MM.1S (cell line): ENCODE results near the gene MYPN.

Experiments
- DNase-seq: peaks from one replicate; pipeline ENCODE4 v3.0.0-alpha.2; 2015
- H2AFZ ChIP-seq: fragments of 300-600 bp; sonication (generic); 2 replicates; pipeline ENCODE4 v1.6.0; 2016; ENCODE audit warnings: antibody characterized with exemption, low read length
- H3F3A ChIP-seq: fragments of 300-600 bp; sonication (generic); 2 replicates; pipeline ENCODE4 v1.6.1; 2016; ENCODE audit warnings: mild to moderate bottlenecking, antibody characterized with exemption, low read length, moderate library complexity, mixed read lengths; ENCODE audit not compliant: insufficient read depth
- H3K27ac ChIP-seq: fragments of 300-600 bp; sonication (generic); 2 replicates; pipeline ENCODE4 v1.5.1; 2016; ENCODE audit warnings: mild to moderate bottlenecking, low read length
- H3K27me3 ChIP-seq: fragments of 300-600 bp; sonication (generic); replicated peaks from 2 replicates; pipeline ENCODE4 v1.6.0; 2016; ENCODE audit warnings: low read length; ENCODE audit not compliant: insufficient read depth
- H3K36me3 ChIP-seq: fragments of 300-600 bp; sonication (generic); replicated peaks from 2 replicates; pipeline ENCODE4 v1.6.1; 2016; ENCODE audit warnings: mild to moderate bottlenecking, low read length, mixed read lengths; ENCODE audit not compliant: insufficient read depth
- H3K4me1 ChIP-seq: fragments of 300-600 bp; sonication (generic); 2 replicates; pipeline ENCODE4 v1.6.1; 2016; ENCODE audit warnings: low read length, mixed read lengths
- H3K4me2 ChIP-seq: fragments of 300-600 bp; sonication (generic); 2 replicates; pipeline ENCODE4 v1.6.0; 2016; ENCODE audit warnings: low read depth, low read length
- H3K4me3 ChIP-seq: fragments of 300-600 bp; sonication (generic); 2 replicates; pipeline ENCODE4 v1.5.1; 2016; ENCODE audit warnings: low read length, mixed read lengths
- H3K79me2 ChIP-seq: fragments of 300-600 bp; sonication (generic); 2 replicates; pipeline ENCODE4 v1.6.1; 2016; ENCODE audit warnings: mixed run types, low read length, mixed read lengths
- H3K9ac ChIP-seq: fragments of 300-600 bp; sonication (generic); 2 replicates; pipeline ENCODE4 v1.6.1; 2016; ENCODE audit warnings: low read length, mixed read lengths
- H3K9me2 ChIP-seq: fragments of 300-600 bp; sonication (generic); replicated peaks from 2 replicates; pipeline ENCODE4 v1.6.1; 2016; ENCODE audit warnings: mild to moderate bottlenecking, low read length, mixed read lengths; ENCODE audit not compliant: insufficient read depth
- H3K9me3 ChIP-seq: fragments of 300-600 bp; sonication (generic); replicated peaks from 2 replicates; pipeline ENCODE4 v1.6.1; 2016; ENCODE audit warnings: mild to moderate bottlenecking, low read length, mixed read lengths; ENCODE audit not compliant: insufficient read depth
- H4K20me1 ChIP-seq: fragments of 300-600 bp; sonication (generic); 2 replicates; pipeline ENCODE4 v1.6.1; 2016; ENCODE audit warnings: mild to moderate bottlenecking, low read length, moderate library complexity, mixed read lengths; ENCODE audit not compliant: insufficient read depth
- CTCF ChIP-seq: fragments of 300-600 bp; sonication (generic); IDR thresholded peaks from 2 replicates; pipeline ENCODE4 v1.5.1; 2016; ENCODE audit warnings: antibody characterized with exemption, low read length, mixed read lengths
- EZH2 ChIP-seq: fragments of 300-600 bp; sonication (generic); optimal IDR thresholded peaks from 2 replicates; pipeline ENCODE3; 2017; ENCODE audit warnings: low read depth, mild to moderate bottlenecking, antibody characterized with exemption, low read length, mixed read lengths
- EZH2phosphoT487 ChIP-seq: fragments of 300-600 bp; sonication (generic); IDR thresholded peaks from 2 replicates; pipeline ENCODE4 v1.6.1; 2018; ENCODE audit warnings: antibody characterized with exemption, low read length

Gene MYPN

GRCh38 chr10:68086910-68087684 is 22.2 kb upstream of the MYPN start:
- DNase-seq = no peak
- H3K9ac ChIP-seq = no peak overlapping the region
- no peak overlapping the region for H3K4me3 ChIP-seq
- no peaks in the 10 kb centered on the region for H3K4me1 ChIP-seq
- no peaks in the 10 kb centered on the region for H3K9me2 ChIP-seq
- no peaks in the 10 kb centered on the region for H3F3A ChIP-seq
- no peaks in the 10 kb centered on the region for H4K20me1 ChIP-seq
- no peak overlapping the region for H3K4me2 ChIP-seq
- TF ChIP-seq EZH2phosphoT487 (no peak), CTCF (no peak), EZH2 (no peak)
- no peak overlapping the region for H2AFZ ChIP-seq
- no peaks in the 10 kb centered on the region for H3K79me2 ChIP-seq
- no peaks in the 10 kb centered on the region for H3K36me3 ChIP-seq
- H3K9me3 ChIP-seq = no peaks in the 10 kb centered on the region
- H3K27ac ChIP-seq = no peak overlapping the region
- no peaks in the 10 kb centered on the region for H3K27me3 ChIP-seq

- H3K4me1 ChIP-seq = no peaks in the 10 kb centered on the region
- no peak overlapping the region for H3K4me2 ChIP-seq
- H2AFZ ChIP-seq = no peak overlapping the region
- DNase-seq = no peak
- H3K9me2 ChIP-seq = no peaks in the 10 kb centered on the region
- no peaks in the 10 kb centered on the region for H3K9me3 ChIP-seq
- no peak overlapping the region for H3K27ac ChIP-seq
- H3K79me2 ChIP-seq = no peaks in the 10 kb centered on the region
- TF ChIP-seq EZH2phosphoT487 (no peak), EZH2 (no peak), CTCF (no peak)
- no peaks in the 10 kb centered on the region for H3K27me3 ChIP-seq
- no peak overlapping the region for H3K9ac ChIP-seq
- no peak overlapping the region for H3K4me3 ChIP-seq
- no peaks in the 10 kb centered on the region for H3F3A ChIP-seq
- H4K20me1 ChIP-seq = no peaks in the 10 kb centered on the region
- H3K36me3 ChIP-seq = no peaks in the 10 kb centered on the region
Measured at GRCh38 chr10:68087685-68088401, 21.4 kb upstream of the MYPN start.

GRCh38 chr10:68088740-68089139 is 20.5 kb upstream of the MYPN start:
- no peaks in the 10 kb centered on the region for H3K79me2 ChIP-seq
- H3K4me1 ChIP-seq = no peaks in the 10 kb centered on the region
- no peak for DNase-seq
- no peak for TF ChIP-seq EZH2
- TF ChIP-seq EZH2phosphoT487 = no peak
- TF ChIP-seq CTCF = no peak
- no peaks in the 10 kb centered on the region for H3K9me2 ChIP-seq
- no peak overlapping the region for H3K4me3 ChIP-seq
- H3K9me3 ChIP-seq = no peaks in the 10 kb centered on the region
- H3K27me3 ChIP-seq = no peaks in the 10 kb centered on the region
- no peak overlapping the region for H3K9ac ChIP-seq
- no peak overlapping the region for H3K4me2 ChIP-seq
- H4K20me1 ChIP-seq = no peaks in the 10 kb centered on the region
- no peak overlapping the region for H2AFZ ChIP-seq
- no peaks in the 10 kb centered on the region for H3K36me3 ChIP-seq
- no peaks in the 10 kb centered on the region for H3F3A ChIP-seq
- no peak overlapping the region for H3K27ac ChIP-seq
